Measurements from ENCODE around the gene GSTO2. TPM values are rescaled to one million over a fixed set of nuclear protein-coding genes. Genes with fewer than 3 reads are reported as not detected.
"Not testable (repeated sequence)": the region's sequence is repeated elsewhere in the genome, so short reads cannot be mapped to it uniquely, and the experiment has no call there.

GSTO2 gene
- total RNA-seq, 2 donors from 2014 or later = 18.1 to 37.3 TPM

DNA sequence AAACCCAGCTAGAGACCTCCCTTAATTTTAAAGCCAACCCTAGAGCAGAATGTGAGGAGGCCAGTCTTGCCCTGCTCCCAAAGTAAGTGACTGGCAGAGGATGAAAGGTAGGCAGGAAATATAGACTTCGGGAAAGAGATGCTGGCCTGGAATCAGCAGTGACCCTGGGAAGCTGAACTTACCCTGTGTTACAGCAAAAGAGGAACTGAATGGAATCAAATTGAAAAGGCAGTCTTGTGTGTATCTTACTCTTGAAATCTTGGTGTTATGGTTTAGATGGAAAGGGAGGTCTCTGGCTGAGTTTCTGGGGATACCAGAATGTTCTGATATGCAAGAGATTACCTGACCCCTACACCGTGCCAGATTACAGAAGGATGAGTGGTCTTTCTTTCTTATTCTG lies 28.9 kb upstream of the GSTO2 start:
- Histone ChIP-seq H3K27me3 (replicated peaks; ENCODE audit: insufficient read depth) (no peaks in the 10 kb centered on the region), H3K36me3 (no peaks in the 10 kb centered on the region), H3K4me1 (replicated peaks) (no peaks in the 10 kb centered on the region), H3K27ac (no peak overlapping the region), H3K9me3 (no peaks in the 10 kb centered on the region), H3K4me3 (no peak overlapping the region)
- WGBS = 66% methylated on average over 2 of the region's 2 CpGs
- TF ChIP-seq POLR2AphosphoS5 (IDR thresholded peaks at IDR 0.05) = no peak
- TF ChIP-seq CTCF (IDR thresholded peaks at IDR 0.05) = no peak
- no peak for TF ChIP-seq POLR2A (IDR thresholded peaks at IDR 0.05)
- intact Hi-C loops (cut with DNase I) = no loop called here
- no peak for DNase-seq (ENCODE audit: low spot score)

- H3K9me3 ChIP-seq = no peaks in the 10 kb centered on the region
- H3K36me3 ChIP-seq = no peaks in the 10 kb centered on the region
- no peak for DNase-seq (ENCODE audit: low spot score)
- no peaks in the 10 kb centered on the region for H3K27me3 ChIP-seq (replicated peaks; ENCODE audit: insufficient read depth)
- no peaks in the 10 kb centered on the region for H3K4me1 ChIP-seq (replicated peaks)
- intact Hi-C loops (cut with DNase I) = no loop called here
- H3K4me3 ChIP-seq = no peak overlapping the region
- H3K27ac ChIP-seq = no peak overlapping the region
- TF ChIP-seq POLR2AphosphoS5 (IDR thresholded peaks at IDR 0.05) = no peak
- TF ChIP-seq CTCF (IDR thresholded peaks at IDR 0.05) = no peak
- no peak for TF ChIP-seq POLR2A (IDR thresholded peaks at IDR 0.05)
Observed at GRCh38 chr10:104242545-104242944, 26.4 kb upstream of the GSTO2 start.

- 80% methylated on average over 3 of the region's 3 CpGs for WGBS
- intact Hi-C loops (cut with DNase I); H3K36me3 ChIP-seq: not testable (repeated sequence)
Observed at GRCh38 chr10:104243009-104243408, 26.0 kb upstream of the GSTO2 start.

GRCh38 chr10:104243512-104243911 lies 25.5 kb upstream of the GSTO2 start:
- no peak overlapping the region for H3K27ac ChIP-seq
- intact Hi-C loops (cut with DNase I) = no loop called here
- H3K4me1 ChIP-seq (replicated peaks) = no peaks in the 10 kb centered on the region
- H3K36me3 ChIP-seq = no peaks in the 10 kb centered on the region
- no peak overlapping the region for H3K4me3 ChIP-seq
- H3K27me3 ChIP-seq (replicated peaks; ENCODE audit: insufficient read depth) = no peaks in the 10 kb centered on the region
- no peaks in the 10 kb centered on the region for H3K9me3 ChIP-seq
- no peak for DNase-seq (ENCODE audit: low spot score)
- no peak for TF ChIP-seq CTCF (IDR thresholded peaks at IDR 0.05)
- no peak for TF ChIP-seq POLR2AphosphoS5 (IDR thresholded peaks at IDR 0.05)
- WGBS = 44% methylated on average over 5 of the region's 5 CpGs

More at GRCh38 chr10:104243009-104243408, 26.0 kb upstream of the GSTO2 start:
- not testable (repeated sequence) for DNase-seq (ENCODE audit: low spot score); H3K9me3 ChIP-seq; H3K27ac ChIP-seq; H3K4me1 ChIP-seq (replicated peaks); H3K27me3 ChIP-seq (replicated peaks; ENCODE audit: insufficient read depth); H3K4me3 ChIP-seq

DNA sequence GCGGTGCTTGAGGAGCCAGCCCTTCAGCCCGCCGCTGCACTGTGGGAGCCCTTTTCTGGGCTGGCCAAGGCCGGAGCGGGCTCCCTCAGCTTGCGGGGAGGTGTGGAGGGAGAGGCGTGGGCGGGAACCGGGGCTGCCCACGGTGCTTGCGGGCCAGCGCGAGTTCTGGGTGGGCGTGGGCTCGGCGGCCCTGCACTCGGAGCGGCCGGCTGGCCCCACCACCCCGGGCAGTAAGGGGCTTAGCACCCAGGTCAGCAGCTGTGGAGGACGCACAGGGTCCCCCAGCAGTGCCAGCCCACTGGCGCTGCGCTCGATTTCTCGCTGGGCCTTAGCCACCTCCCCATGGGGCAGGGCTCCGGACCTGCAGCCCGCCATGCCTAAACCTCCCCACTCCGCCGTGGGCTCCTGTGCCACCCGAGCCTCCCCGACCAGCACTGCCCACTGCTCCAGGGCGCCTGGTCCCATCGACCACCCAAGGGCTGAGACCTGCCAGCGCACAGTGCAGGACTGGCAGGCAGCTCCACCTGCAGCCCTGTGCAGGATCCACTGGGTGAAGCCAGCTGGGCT lies 23.8 kb upstream of the GSTO2 start:
- no peak overlapping the region for H3K27ac ChIP-seq
- DNase-seq (ENCODE audit: low spot score) = no peak
- H3K36me3 ChIP-seq = no peaks in the 10 kb centered on the region
- H3K27me3 ChIP-seq (replicated peaks; ENCODE audit: insufficient read depth) = no peaks in the 10 kb centered on the region
- no peaks in the 10 kb centered on the region for H3K9me3 ChIP-seq
- H3K4me3 ChIP-seq = no peak overlapping the region
- intact Hi-C loops (cut with DNase I) = no loop called here
- 95% methylated on average over 34 of the region's 34 CpGs for WGBS
- H3K4me1 ChIP-seq (replicated peaks) = no peaks in the 10 kb centered on the region
- TF ChIP-seq CTCF (IDR thresholded peaks at IDR 0.05) (no peak), POLR2A (IDR thresholded peaks at IDR 0.05) (no peak), POLR2AphosphoS5 (IDR thresholded peaks at IDR 0.05) (no peak)

Data from prostate gland (tissue), 2 donors.